ENCODE results near the gene CD99. TPM values are rescaled to one million over a fixed set of nuclear protein-coding genes. Genes with fewer than 3 reads are reported as not detected.

The CD99 gene
- total and polyA plus RNA-seq, 2 of the 13 experiments (the other 11 are each of a cell fraction or from before 2014, with no cell fraction given): 78.8 to 111 TPM

DNA sequence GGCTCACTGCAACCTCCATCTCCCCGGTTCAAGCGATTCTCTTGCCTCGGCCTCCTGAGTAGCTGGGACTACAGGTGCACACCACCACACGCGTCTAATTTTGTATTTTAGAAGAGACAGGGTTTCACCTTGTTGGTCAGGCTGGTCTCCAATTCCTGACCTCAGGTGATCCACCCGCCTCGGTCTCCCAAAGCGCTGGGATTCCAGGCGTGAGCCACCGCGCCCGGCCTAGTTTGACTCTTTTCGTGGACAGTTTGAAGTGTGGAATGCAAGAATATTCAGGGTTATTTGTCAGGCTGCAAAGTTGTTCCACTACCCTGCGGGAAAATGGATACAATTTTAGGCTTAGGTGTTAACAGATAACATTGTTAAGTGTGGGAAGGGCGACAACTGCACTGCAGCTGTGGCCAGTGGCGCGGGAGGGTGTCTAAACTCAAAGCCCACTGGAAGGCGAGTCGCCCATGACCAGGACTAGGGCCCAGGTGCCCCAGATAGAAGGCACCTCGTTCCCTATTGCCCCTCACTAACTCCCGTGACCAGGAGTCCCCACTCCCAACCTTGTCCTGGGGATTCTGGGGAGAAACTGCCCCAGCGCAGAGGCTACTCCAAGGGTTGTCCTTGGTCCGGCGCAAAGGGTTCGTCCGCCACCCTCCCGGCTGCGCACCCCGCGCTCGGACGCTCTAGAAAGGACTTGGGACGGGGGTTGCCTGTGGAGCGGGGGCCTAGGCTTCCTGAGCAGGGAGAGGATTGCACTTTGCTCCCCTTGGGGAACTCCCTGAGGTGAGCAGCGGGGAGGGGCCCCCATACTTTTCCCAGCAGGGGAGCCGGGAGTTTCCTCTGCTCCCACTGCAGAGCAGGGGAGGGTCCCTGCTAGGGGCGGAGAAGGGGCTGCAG, 1.1 kb upstream of the CD99 start (continued):
- TF ChIP-seq ISL2 (CRISPR knock-in tag; IDR thresholded peaks at IDR 0.05) (peak; percentile 59; the same call in 1 of the 2 replicates), SRY (CRISPR knock-in tag; IDR thresholded peaks at IDR 0.05) (peak; percentile 81; the same call in 1 of the 2 replicates), MYC (CRISPR knock-in tag; IDR thresholded peaks at IDR 0.05; ENCODE audit: borderline replicate concordance) (peak; percentile 26; the same call in 1 of the 2 replicates), JUNB (CRISPR knock-in tag; IDR thresholded peaks at IDR 0.05; ENCODE audit: borderline replicate concordance) (no peak), KDM5B (CRISPR knock-in tag; IDR thresholded peaks at IDR 0.05; ENCODE audit: borderline replicate concordance) (no peak), NFKBIZ (CRISPR knock-in tag; IDR thresholded peaks at IDR 0.05) (peak; percentile 63; the same call in 1 of the 2 replicates), ZNF776 (CRISPR knock-in tag; IDR thresholded peaks at IDR 0.05) (no peak), PAX8 (CRISPR knock-in tag; IDR thresholded peaks at IDR 0.05; ENCODE audit: borderline replicate concordance) (no peak)
- TF ChIP-seq, protein P1, sequence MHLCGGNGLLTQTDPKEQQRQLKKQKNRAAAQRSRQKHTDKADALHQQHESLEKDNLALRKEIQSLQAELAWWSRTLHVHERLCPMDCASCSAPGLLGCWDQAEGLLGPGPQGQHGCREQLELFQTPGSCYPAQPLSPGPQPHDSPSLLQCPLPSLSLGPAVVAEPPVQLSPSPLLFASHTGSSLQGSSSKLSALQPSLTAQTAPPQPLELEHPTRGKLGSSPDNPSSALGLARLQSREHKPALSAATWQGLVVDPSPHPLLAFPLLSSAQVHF (CRISPR knock-in tag; IDR thresholded peaks at IDR 0.05): no peak
- TF ChIP-seq, protein P2, sequence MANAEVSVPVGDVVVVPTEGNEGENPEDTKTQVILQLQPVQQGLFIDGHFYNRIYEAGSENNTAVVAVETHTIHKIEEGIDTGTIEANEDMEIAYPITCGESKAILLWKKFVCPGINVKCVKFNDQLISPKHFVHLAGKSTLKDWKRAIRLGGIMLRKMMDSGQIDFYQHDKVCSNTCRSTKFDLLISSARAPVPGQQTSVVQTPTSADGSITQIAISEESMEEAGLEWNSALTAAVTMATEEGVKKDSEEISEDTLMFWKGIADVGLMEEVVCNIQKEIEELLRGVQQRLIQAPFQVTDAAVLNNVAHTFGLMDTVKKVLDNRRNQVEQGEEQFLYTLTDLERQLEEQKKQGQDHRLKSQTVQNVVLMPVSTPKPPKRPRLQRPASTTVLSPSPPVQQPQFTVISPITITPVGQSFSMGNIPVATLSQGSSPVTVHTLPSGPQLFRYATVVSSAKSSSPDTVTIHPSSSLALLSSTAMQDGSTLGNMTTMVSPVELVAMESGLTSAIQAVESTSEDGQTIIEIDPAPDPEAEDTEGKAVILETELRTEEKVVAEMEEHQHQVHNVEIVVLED (CRISPR knock-in tag; IDR thresholded peaks at IDR 0.05; ENCODE audit: borderline replicate concordance): peak; percentile 18; the same call in 1 of the 2 replicates
- TF ChIP-seq, protein P3, sequence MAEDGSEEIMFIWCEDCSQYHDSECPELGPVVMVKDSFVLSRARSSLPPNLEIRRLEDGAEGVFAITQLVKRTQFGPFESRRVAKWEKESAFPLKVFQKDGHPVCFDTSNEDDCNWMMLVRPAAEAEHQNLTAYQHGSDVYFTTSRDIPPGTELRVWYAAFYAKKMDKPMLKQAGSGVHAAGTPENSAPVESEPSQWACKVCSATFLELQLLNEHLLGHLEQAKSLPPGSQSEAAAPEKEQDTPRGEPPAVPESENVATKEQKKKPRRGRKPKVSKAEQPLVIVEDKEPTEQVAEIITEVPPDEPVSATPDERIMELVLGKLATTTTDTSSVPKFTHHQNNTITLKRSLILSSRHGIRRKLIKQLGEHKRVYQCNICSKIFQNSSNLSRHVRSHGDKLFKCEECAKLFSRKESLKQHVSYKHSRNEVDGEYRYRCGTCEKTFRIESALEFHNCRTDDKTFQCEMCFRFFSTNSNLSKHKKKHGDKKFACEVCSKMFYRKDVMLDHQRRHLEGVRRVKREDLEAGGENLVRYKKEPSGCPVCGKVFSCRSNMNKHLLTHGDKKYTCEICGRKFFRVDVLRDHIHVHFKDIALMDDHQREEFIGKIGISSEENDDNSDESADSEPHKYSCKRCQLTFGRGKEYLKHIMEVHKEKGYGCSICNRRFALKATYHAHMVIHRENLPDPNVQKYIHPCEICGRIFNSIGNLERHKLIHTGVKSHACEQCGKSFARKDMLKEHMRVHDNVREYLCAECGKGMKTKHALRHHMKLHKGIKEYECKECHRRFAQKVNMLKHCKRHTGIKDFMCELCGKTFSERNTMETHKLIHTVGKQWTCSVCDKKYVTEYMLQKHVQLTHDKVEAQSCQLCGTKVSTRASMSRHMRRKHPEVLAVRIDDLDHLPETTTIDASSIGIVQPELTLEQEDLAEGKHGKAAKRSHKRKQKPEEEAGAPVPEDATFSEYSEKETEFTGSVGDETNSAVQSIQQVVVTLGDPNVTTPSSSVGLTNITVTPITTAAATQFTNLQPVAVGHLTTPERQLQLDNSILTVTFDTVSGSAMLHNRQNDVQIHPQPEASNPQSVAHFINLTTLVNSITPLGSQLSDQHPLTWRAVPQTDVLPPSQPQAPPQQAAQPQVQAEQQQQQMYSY (CRISPR knock-in tag; IDR thresholded peaks at IDR 0.05): no peak
- TF ChIP-seq, protein P4, sequence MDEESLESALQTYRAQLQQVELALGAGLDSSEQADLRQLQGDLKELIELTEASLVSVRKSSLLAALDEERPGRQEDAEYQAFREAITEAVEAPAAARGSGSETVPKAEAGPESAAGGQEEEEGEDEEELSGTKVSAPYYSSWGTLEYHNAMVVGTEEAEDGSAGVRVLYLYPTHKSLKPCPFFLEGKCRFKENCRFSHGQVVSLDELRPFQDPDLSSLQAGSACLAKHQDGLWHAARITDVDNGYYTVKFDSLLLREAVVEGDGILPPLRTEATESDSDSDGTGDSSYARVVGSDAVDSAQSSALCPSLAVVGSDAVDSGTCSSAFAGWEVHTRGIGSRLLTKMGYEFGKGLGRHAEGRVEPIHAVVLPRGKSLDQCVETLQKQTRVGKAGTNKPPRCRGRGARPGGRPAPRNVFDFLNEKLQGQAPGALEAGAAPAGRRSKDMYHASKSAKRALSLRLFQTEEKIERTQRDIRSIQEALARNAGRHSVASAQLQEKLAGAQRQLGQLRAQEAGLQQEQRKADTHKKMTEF (CRISPR knock-in tag; IDR thresholded peaks at IDR 0.05): 0 out of 2 replicates have a peak, but pooled peaks have one; percentile 8
- TF ChIP-seq, protein P5, sequence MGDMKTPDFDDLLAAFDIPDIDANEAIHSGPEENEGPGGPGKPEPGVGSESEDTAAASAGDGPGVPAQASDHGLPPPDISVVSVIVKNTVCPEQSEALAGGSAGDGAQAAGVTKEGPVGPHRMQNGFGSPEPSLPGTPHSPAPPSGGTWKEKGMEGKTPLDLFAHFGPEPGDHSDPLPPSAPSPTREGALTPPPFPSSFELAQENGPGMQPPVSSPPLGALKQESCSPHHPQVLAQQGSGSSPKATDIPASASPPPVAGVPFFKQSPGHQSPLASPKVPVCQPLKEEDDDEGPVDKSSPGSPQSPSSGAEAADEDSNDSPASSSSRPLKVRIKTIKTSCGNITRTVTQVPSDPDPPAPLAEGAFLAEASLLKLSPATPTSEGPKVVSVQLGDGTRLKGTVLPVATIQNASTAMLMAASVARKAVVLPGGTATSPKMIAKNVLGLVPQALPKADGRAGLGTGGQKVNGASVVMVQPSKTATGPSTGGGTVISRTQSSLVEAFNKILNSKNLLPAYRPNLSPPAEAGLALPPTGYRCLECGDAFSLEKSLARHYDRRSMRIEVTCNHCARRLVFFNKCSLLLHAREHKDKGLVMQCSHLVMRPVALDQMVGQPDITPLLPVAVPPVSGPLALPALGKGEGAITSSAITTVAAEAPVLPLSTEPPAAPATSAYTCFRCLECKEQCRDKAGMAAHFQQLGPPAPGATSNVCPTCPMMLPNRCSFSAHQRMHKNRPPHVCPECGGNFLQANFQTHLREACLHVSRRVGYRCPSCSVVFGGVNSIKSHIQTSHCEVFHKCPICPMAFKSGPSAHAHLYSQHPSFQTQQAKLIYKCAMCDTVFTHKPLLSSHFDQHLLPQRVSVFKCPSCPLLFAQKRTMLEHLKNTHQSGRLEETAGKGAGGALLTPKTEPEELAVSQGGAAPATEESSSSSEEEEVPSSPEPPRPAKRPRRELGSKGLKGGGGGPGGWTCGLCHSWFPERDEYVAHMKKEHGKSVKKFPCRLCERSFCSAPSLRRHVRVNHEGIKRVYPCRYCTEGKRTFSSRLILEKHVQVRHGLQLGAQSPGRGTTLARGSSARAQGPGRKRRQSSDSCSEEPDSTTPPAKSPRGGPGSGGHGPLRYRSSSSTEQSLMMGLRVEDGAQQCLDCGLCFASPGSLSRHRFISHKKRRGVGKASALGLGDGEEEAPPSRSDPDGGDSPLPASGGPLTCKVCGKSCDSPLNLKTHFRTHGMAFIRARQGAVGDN (CRISPR knock-in tag; IDR thresholded peaks at IDR 0.05): peak; percentile 69
- TF ChIP-seq, protein P6, sequence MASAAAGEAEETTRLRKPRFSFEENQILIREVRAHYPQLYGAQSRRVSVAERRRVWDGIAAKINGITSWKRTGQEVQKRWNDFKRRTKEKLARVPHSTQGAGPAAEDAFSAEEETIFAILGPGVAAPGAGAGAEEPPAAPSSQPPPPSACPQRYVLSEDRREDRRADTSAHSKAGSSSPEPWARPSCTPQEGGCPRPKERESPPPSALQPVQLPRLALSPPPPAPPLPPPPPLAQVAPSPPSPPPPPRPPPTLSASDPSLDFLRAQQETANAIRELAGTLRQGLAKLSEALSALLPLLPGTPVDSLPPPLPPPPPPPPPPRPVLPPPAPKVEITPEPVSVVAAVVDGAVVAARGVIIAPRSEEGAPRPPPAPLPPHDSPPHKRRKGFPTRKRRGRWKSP (CRISPR knock-in tag; IDR thresholded peaks at IDR 0.05): peak; percentile 81

Measured in HepG2 (cell line).